OCI-LY1 (cell line): ENCODE results near the gene FKBP11.
A peak's percentile ranks its signal among the peaks of the same experiment; 100 is the strongest.

Experiments used
- H2AFZ ChIP-seq: fragments of 200-600 bp; sonication (generic), shearing (Covaris generic); 2 replicates; pipeline ENCODE4 v1.6.0; 2014; ENCODE audit warnings: antibody characterized with exemption, mild to moderate bottlenecking, low read length
- H3F3A ChIP-seq: fragments of 200-600 bp; sonication (generic), shearing (Covaris generic); 2 replicates; pipeline ENCODE4 v1.6.0; 2014; ENCODE audit warnings: mild to moderate bottlenecking, antibody characterized with exemption, low read length, moderate library complexity; ENCODE audit not compliant: insufficient read depth
- H3K27ac ChIP-seq: fragments of 200-600 bp; sonication (generic); 2 replicates; pipeline ENCODE4 v1.5.1; 2014; ENCODE audit warnings: low read length, mixed run types, mild to moderate bottlenecking, low read depth; ENCODE audit not compliant: poor library complexity, severe bottlenecking
- H3K27me3 ChIP-seq: fragments of 200-600 bp; sonication (generic); 2 replicates; pipeline ENCODE4 v1.6.0; 2014; ENCODE audit warnings: antibody characterized with exemption, mild to moderate bottlenecking, low read length, moderate library complexity; ENCODE audit not compliant: insufficient read depth
- H3K36me3 ChIP-seq: fragments of 200-600 bp; sonication (generic); 2 replicates; pipeline ENCODE4 v1.6.1; 2014; ENCODE audit warnings: mild to moderate bottlenecking, antibody characterized with exemption, low read length, moderate library complexity, mixed read lengths; ENCODE audit not compliant: insufficient read depth
- H3K4me1 ChIP-seq: fragments of 200-600 bp; sonication (generic); 2 replicates; pipeline ENCODE4 v1.5.1; 2014; ENCODE audit warnings: mild to moderate bottlenecking, low read length, moderate library complexity; ENCODE audit not compliant: insufficient read depth, severe bottlenecking
- H3K4me2 ChIP-seq: fragments of 200-600 bp; sonication (generic), shearing (Covaris generic); 2 replicates; pipeline ENCODE4 v1.6.1; 2014; ENCODE audit warnings: low read length
- H3K4me3 ChIP-seq: fragments of 200-600 bp; sonication (generic); 2 replicates; pipeline ENCODE4 v1.5.1; 2014; ENCODE audit warnings: low read length, low read depth, mild to moderate bottlenecking, mixed read lengths; ENCODE audit not compliant: poor library complexity, severe bottlenecking
- H3K79me2 ChIP-seq: fragments of 200-600 bp; shearing (Covaris generic); 2 replicates; pipeline ENCODE4 v1.6.1; 2016; ENCODE audit warnings: mixed run types, low read length, mixed read lengths; ENCODE audit not compliant: insufficient read depth
- H3K9ac ChIP-seq: fragments of 200-600 bp; sonication (generic), shearing (Covaris generic); 2 replicates; pipeline ENCODE4 v1.6.1; 2014; ENCODE audit warnings: mild to moderate bottlenecking, low read length, mixed read lengths
- H3K9me2 ChIP-seq: fragments of 200-600 bp; sonication (generic), shearing (Covaris generic); 2 replicates; pipeline ENCODE4 v1.6.1; 2014; ENCODE audit warnings: low read depth, mild to moderate bottlenecking, low read length, mixed read lengths
- H3K9me3 ChIP-seq: fragments of 200-600 bp; shearing (Covaris generic); 2 replicates; pipeline ENCODE4 v1.6.1; 2014; ENCODE audit warnings: low read length, mixed read lengths
- H4K20me1 ChIP-seq: fragments of 200-600 bp; sonication (generic), shearing (Covaris generic); 2 replicates; pipeline ENCODE4 v1.6.0; 2016; ENCODE audit warnings: mild to moderate bottlenecking, low read length; ENCODE audit not compliant: insufficient read depth
- EZH2 ChIP-seq: fragments of 200-600 bp; sonication (generic), shearing (Covaris generic); IDR thresholded peaks from 2 replicates; pipeline ENCODE4 v1.8.0; 2017; ENCODE audit warnings: borderline replicate concordance, mixed run types, mild to moderate bottlenecking, antibody characterized with exemption, low read length, moderate library complexity, mixed read lengths
- TF ChIP-seq, protein P1 (sequence below): fragments of 200-600 bp; sonication (generic), shearing (Covaris generic); IDR thresholded peaks from 2 replicates; pipeline ENCODE4 v1.5.1; 2017; ENCODE audit warnings: mild to moderate bottlenecking, antibody characterized with exemption, low read length, moderate library complexity, mixed read lengths

The FKBP11 gene

DNA sequence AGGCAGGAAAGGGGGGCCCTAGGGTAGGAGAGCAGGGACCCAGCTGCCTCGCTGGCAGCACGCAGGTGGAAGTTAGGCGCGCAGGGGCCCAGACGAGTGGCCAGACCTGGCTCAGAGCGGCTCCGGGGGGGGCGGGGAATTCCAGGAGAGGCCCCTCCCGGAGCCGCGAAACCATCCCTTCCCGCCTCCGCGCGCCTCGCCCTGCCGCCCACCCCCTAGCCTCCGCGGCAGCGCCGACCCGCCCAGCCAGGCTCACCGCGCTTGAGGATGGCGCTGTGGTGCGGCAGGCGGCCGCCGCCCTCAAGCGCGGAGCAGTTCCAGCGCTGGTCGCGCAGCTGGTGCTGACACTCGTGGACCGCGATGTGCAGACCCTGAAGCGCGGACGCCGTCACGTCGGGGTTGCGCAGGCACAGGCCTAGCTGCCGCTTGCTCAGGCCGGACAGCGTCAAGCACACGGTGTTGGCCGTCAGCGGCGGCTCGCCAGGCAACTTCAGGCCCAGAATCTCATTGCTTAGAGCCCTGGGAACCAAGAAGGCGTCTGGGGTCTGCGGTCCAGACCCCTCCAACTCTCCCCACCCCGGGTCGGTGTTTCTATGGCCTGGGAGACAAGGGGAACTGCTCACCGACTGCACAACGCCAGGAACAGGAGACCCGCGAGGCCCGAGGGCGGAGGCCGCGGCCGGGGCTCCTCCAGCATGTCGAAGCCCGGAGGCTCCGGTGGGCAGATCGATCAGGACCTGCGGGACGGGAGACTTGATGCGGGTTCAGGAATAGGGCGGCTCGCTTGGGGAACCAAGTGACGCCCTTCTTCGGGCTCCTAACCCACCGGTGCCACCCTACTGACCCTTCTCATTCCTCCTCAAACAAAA, 44.8 kb upstream of the FKBP11 start:
- Histone ChIP-seq H3K4me2 (peak overlapping the region; percentile 43; the same call in 1 of the 2 replicates), H3K27me3 (peaks cover 22% of the 10 kb centered on the region; the same call in 1 of the 2 replicates), H4K20me1 (no peaks in the 10 kb centered on the region), H3K4me1 (peaks cover 21% of the 10 kb centered on the region), H3K9me2 (no peaks in the 10 kb centered on the region), H3K36me3 (no peaks in the 10 kb centered on the region), H3K27ac (no peak overlapping the region), H3K9me3 (no peaks in the 10 kb centered on the region), H3K79me2 (no peaks in the 10 kb centered on the region), H3K4me3 (no peak overlapping the region), H3F3A (no peaks in the 10 kb centered on the region), H2AFZ (no peak overlapping the region), H3K9ac (no peak overlapping the region)
- TF ChIP-seq, protein P1, sequence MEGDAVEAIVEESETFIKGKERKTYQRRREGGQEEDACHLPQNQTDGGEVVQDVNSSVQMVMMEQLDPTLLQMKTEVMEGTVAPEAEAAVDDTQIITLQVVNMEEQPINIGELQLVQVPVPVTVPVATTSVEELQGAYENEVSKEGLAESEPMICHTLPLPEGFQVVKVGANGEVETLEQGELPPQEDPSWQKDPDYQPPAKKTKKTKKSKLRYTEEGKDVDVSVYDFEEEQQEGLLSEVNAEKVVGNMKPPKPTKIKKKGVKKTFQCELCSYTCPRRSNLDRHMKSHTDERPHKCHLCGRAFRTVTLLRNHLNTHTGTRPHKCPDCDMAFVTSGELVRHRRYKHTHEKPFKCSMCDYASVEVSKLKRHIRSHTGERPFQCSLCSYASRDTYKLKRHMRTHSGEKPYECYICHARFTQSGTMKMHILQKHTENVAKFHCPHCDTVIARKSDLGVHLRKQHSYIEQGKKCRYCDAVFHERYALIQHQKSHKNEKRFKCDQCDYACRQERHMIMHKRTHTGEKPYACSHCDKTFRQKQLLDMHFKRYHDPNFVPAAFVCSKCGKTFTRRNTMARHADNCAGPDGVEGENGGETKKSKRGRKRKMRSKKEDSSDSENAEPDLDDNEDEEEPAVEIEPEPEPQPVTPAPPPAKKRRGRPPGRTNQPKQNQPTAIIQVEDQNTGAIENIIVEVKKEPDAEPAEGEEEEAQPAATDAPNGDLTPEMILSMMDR: no peak; the same call in 1 of the 2 replicates
- no peak for TF ChIP-seq EZH2

- Histone ChIP-seq H3K27me3 (peaks cover 22% of the 10 kb centered on the region; the same call in 1 of the 2 replicates), H3K79me2 (no peaks in the 10 kb centered on the region), H3K9ac (no peak overlapping the region), H3K27ac (no peak overlapping the region), H3F3A (no peaks in the 10 kb centered on the region), H3K4me2 (peak overlapping the region; percentile 43; the same call in 1 of the 2 replicates), H3K4me1 (peaks cover 21% of the 10 kb centered on the region), H3K9me2 (no peaks in the 10 kb centered on the region), H4K20me1 (no peaks in the 10 kb centered on the region), H2AFZ (no peak overlapping the region), H3K36me3 (no peaks in the 10 kb centered on the region), H3K4me3 (no peak overlapping the region), H3K9me3 (no peaks in the 10 kb centered on the region)
- TF ChIP-seq, protein P1: no peak
- TF ChIP-seq EZH2: no peak
Observed at GRCh38 chr12:48969160-48969771, 44.0 kb upstream of the FKBP11 start.

DNA sequence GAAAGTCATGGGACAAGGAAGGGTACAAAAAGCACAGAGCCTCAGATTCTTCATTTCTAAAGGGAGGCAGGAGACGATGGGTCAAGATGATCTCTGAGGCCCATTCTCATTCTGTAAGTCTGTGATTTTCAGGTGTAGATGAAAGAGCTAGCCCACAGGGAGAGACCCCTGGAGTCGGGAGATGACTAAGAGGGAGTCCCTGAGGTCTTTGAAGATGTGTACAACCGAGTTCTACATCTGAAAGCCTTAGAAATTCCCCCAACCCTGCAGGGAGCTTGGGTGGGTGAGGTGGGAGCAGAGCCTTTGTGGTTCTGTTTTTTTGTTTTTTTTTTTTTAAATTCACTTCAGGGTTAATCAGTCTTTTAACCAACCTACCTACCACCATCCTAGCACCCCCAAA, 43.2 kb upstream of the FKBP11 start:
- H3K9me3 ChIP-seq: no peaks in the 10 kb centered on the region
- H3K36me3 ChIP-seq: no peaks in the 10 kb centered on the region
- H3K4me2 ChIP-seq: no peak overlapping the region
- H3F3A ChIP-seq: no peaks in the 10 kb centered on the region
- H3K9me2 ChIP-seq: no peaks in the 10 kb centered on the region
- no peak overlapping the region for H3K27ac ChIP-seq
- no peak overlapping the region for H2AFZ ChIP-seq
- H3K4me3 ChIP-seq: no peak overlapping the region
- H4K20me1 ChIP-seq: no peaks in the 10 kb centered on the region
- no peak for TF ChIP-seq EZH2
- TF ChIP-seq, protein P1: no peak
- peaks cover 21% of the 10 kb centered on the region for H3K4me1 ChIP-seq
- peaks cover 18% of the 10 kb centered on the region; the same call in 1 of the 2 replicates for H3K27me3 ChIP-seq
- H3K9ac ChIP-seq: no peak overlapping the region
- H3K79me2 ChIP-seq: no peaks in the 10 kb centered on the region
